ENCODE measurements around the gene LRIF1. TPM values are rescaled to one million over a fixed set of nuclear protein-coding genes. Genes with fewer than 3 reads are reported as not detected.

The LRIF1 gene, protein sequence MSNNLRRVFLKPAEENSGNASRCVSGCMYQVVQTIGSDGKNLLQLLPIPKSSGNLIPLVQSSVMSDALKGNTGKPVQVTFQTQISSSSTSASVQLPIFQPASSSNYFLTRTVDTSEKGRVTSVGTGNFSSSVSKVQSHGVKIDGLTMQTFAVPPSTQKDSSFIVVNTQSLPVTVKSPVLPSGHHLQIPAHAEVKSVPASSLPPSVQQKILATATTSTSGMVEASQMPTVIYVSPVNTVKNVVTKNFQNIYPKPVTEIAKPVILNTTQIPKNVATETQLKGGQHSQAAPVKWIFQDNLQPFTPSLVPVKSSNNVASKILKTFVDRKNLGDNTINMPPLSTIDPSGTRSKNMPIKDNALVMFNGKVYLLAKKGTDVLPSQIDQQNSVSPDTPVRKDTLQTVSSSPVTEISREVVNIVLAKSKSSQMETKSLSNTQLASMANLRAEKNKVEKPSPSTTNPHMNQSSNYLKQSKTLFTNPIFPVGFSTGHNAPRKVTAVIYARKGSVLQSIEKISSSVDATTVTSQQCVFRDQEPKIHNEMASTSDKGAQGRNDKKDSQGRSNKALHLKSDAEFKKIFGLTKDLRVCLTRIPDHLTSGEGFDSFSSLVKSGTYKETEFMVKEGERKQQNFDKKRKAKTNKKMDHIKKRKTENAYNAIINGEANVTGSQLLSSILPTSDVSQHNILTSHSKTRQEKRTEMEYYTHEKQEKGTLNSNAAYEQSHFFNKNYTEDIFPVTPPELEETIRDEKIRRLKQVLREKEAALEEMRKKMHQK
- total RNA-seq, result 8.7 and 11.7 TPM in 2 replicates

DNA sequence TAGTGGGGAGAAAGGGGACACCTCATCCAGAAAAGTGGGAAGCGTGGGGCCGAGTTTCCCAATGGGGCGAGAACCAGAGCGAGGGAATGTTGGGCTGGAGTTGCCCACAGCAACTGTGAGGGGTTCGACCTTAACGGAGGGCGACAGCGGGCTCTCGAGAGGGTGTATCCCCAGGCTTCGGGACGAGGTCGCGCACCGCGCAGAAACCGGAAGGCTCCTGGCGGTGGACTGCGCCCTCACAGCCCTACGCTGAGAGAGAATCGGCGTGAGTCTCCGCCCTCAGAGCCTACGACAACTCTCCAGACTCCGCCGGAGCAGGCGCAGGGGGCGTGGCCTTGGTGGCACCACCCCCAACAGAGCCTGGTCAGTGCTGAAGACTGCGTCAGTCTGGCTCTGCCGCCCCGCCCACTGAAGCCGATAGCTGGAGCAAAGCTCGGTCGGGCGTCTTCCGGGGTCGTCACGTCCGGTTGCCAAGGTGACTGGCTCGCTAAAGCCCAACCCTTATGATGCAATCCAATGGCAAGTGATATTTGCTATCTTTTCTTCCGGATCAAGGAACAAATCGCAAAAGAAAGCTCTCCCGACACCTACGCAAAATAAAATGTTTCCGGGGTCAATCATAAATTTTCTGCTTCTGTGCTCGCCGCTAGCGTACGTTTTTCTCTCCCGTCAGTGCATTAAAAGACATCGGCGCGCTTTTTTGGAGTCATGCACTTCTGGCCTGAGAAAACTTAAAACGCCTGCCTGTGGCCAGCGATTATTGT lies at the start of gene LRIF1:
Gene LRIF1 (minus strand): TSS at position 232 of the 764 bp plus-strand sequence. CDS start 234 bp downstream, outside the sequence.

Other genes with a start within 250 kb of the LRIF1 start
- gene CD53, start 90.8 kb downstream of the LRIF1 start, total RNA-seq, result not detected in 2 replicates
- gene DRAM2, start 176.2 kb upstream of the LRIF1 start, total RNA-seq, result 39.3 and 57.6 TPM in 2 replicates
- 32.8 and 44.1 TPM in 2 replicates for gene CEPT1, start 176.3 kb upstream of the LRIF1 start, total RNA-seq
- 0.63 and 1.1 TPM in 2 replicates for gene DENND2D, start 236.7 kb upstream of the LRIF1 start, total RNA-seq